DMS 273 (cell line): Measurements from ENCODE around the gene AVEN.
"Not testable (repeated sequence)": the region's sequence is repeated elsewhere in the genome, so short reads cannot be mapped to it uniquely, and the experiment has no call there.

Source experiments
- DNase-seq: peaks from one replicate; lab custom pipeline; 2025; ENCODE audit not compliant: unreplicated experiment; lab: John Stamatoyannopoulos, UW

AVEN gene

GRCh38 chr15:34043391-34043790 lies 4.4 kb upstream of the AVEN start:
- DNase-seq: no peak

GRCh38 chr15:34039790-34040113 lies 748 bp upstream of the AVEN start:
- DNase-seq: peak; percentile 37

- DNase-seq: peak; percentile 87
Observed at GRCh38 chr15:34038023-34038870, 757 bp downstream of the AVEN start.

GRCh38 chr15:34031987-34032760 lies 6.8 kb downstream of the AVEN start:
- no peak for DNase-seq

- DNase-seq: no peak
Observed at GRCh38 chr15:34027606-34028005, 11.4 kb downstream of the AVEN start.

- no peak for DNase-seq
Observed at GRCh38 chr15:34025252-34025651, 13.8 kb downstream of the AVEN start.

- no peak for DNase-seq
Observed at GRCh38 chr15:34023907-34024306, 15.1 kb downstream of the AVEN start.

GRCh38 chr15:34019369-34019990 lies 19.5 kb downstream of the AVEN start:
- no peak for DNase-seq

GRCh38 chr15:34018738-34019137 lies 20.3 kb downstream of the AVEN start:
- DNase-seq: not testable (repeated sequence)

- DNase-seq: no peak
Observed at GRCh38 chr15:34018021-34018645, 20.9 kb downstream of the AVEN start.

GRCh38 chr15:34014556-34014955 lies 24.4 kb downstream of the AVEN start:
- DNase-seq: peak; percentile 7

- DNase-seq: no peak
Observed at GRCh38 chr15:34013746-34014145, 25.3 kb downstream of the AVEN start.

- DNase-seq: no peak
Observed at GRCh38 chr15:34012461-34013028, 26.5 kb downstream of the AVEN start.

- DNase-seq: no peak
Observed at GRCh38 chr15:34011481-34011880, 27.5 kb downstream of the AVEN start.

GRCh38 chr15:34010921-34011320 lies 28.1 kb downstream of the AVEN start:
- DNase-seq: no peak

- DNase-seq: no peak
Observed at GRCh38 chr15:34009656-34010055, 29.3 kb downstream of the AVEN start.

GRCh38 chr15:34006381-34006780 lies 32.6 kb downstream of the AVEN start:
- DNase-seq: no peak

- no peak for DNase-seq
Observed at GRCh38 chr15:34001536-34001935, 37.5 kb downstream of the AVEN start.

- not testable (repeated sequence) for DNase-seq
Observed at GRCh38 chr15:33995666-33996065, 43.3 kb downstream of the AVEN start.

GRCh38 chr15:33994005-33994615 lies 44.9 kb downstream of the AVEN start:
- peak; percentile 41 for DNase-seq

GRCh38 chr15:33988384-33988783 lies 50.6 kb downstream of the AVEN start:
- DNase-seq: no peak
